ENCODE data around the gene UPK1A.
A peak's percentile ranks its signal among the peaks of the same experiment; 100 is the strongest.
"Not testable (repeated sequence)": the region's sequence is repeated elsewhere in the genome, so short reads cannot be mapped to it uniquely, and the experiment has no call there.

Gene UPK1A

DNA sequence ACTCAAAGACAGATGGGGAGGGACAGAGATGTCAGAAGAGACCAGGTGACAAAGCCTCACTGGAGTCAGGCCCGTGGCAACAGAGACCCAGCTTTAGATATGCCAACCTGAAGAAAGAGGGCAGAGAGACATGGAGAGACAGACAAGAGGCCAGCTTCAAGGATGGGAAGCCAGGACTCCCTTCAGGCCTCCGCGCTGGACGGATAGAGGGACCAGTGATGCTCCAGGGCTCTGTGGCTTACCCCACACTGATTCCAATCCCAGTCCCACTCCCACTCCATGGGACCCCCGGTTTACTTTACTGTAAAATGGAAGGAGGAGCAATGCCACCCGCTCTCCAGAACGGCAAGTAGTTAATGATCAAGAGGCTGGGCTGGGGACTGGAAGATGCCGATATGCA lies 26.5 kb upstream of the UPK1A start:
- H3K4me1 Mint-ChIP-seq, result peaks cover 31% of the 10 kb centered on the region
- CTCF ChIA-PET, result no interaction called here
- no peak for DNase-seq

DNA sequence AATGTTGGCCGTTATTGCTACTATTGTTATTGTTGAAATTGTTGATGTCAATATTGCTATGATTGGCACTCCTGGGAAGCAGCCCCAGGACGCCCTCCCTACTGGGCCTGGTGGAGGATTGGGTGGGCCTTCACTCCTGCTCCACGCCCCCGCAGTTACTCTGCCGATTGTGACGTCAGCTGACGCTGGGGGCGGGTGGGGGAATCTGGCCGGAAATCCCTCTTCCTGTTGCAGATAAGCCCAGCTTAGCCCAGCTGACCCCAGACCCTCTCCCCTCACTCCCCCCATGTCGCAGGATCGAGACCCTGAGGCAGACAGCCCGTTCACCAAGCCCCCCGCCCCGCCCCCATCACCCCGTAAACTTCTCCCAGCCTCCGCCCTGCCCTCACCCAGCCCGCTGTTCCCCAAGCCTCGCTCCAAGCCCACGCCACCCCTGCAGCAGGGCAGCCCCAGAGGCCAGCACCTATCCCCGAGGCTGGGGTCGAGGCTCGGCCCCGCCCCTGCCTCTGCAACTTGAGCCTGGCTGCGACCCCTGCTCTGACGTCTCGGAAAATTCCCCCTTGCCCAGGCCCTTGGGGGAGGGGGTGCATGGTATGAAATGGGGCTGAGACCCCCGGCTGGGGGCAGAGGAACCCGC lies 24.7 kb upstream of the UPK1A start, which contains the start of gene ETV2:
TSS of gene ETV2 (plus strand) at position 231 of the 637 bp plus-strand sequence. CDS start 716 bp downstream, outside the sequence.
- CTCF ChIA-PET, result no interaction called here
- no peaks in the 10 kb centered on the region for H3K9me3 Mint-ChIP-seq
- H3K4me3 Mint-ChIP-seq, result peak within 1 kb of the TSS; percentile 71
- peak; percentile 73 for DNase-seq
- H3K27ac Mint-ChIP-seq, result peak within 1 kb of the TSS; percentile 19
- H3K27me3 Mint-ChIP-seq, result no peaks in the 10 kb centered on the region
- peaks cover 7% of the 10 kb centered on the region for H3K36me3 Mint-ChIP-seq
- peaks cover 45% of the 10 kb centered on the region for H3K4me1 Mint-ChIP-seq

More for the DNA sequence above, 26.5 kb upstream of the UPK1A start:
- Mint-ChIP-seq H3K27me3 (no peaks in the 10 kb centered on the region), H3K27ac (no peak overlapping the region), H3K9me3 (no peaks in the 10 kb centered on the region), H3K36me3 (peaks cover 17% of the 10 kb centered on the region), H3K4me3 (no peak overlapping the region)

DNA sequence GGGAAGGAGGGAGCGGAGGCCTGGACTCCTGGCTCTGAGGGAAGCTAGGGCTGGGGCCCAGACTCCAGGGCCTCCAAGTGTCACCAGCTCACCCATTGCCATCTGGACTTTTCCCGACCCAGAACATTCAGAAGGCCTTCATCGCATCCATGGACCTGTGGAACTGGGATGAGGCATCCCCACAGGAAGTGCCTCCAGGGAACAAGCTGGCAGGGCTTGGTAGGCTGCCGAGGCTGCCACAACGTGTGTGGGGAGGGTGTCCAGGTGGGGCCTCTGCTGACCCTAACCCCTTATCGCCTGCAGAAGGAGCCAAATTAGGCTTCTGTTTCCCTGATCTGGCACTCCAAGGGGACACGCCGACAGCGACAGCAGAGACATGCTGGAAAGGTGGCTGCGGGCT lies 24.0 kb upstream of the UPK1A start:
- CTCF ChIA-PET, result no interaction called here
- Mint-ChIP-seq H3K9me3 (no peaks in the 10 kb centered on the region), H3K36me3 (peaks cover 2% of the 10 kb centered on the region), H3K4me3 (peak overlapping the region; percentile 71), H3K4me1 (peaks cover 47% of the 10 kb centered on the region), H3K27ac (peak overlapping the region; percentile 19), H3K27me3 (no peaks in the 10 kb centered on the region)
- DNase-seq, result no peak

DNA sequence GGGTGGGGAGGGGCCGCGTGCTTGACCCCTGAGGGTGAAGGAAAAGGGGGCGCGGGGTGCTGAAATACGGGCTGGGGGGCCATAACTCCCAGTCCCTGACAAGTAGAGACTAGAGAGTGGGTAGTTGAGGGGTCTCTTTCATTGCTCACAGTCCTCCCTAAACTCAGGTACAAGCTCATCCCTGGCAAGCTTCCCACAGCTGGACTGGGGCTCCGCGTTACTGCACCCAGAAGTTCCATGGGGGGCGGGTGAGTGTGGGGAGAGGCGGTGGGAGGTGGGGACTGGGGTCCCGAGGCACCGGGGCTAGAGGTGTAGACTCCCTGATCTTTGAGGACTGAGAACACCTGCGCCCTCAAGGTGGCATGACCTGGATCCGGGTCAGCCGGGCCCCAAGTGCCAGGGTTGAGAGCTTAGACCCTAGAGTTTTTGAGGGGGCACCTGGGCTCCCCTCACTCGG lies 23.5 kb upstream of the UPK1A start:
- Mint-ChIP-seq H3K4me1 (peaks cover 47% of the 10 kb centered on the region), H3K27me3 (no peaks in the 10 kb centered on the region), H3K9me3 (no peaks in the 10 kb centered on the region), H3K4me3 (peak overlapping the region; percentile 71), H3K36me3 (peaks cover under 1% of the 10 kb centered on the region), H3K27ac (peak overlapping the region; percentile 67)
- DNase-seq, result no peak
- CTCF ChIA-PET, result interaction anchor here (1.4 kb wide), 1 partner anchor 69 kb away, joined by 4 read pairs; no protein-coding TSS in a partner anchor

DNA sequence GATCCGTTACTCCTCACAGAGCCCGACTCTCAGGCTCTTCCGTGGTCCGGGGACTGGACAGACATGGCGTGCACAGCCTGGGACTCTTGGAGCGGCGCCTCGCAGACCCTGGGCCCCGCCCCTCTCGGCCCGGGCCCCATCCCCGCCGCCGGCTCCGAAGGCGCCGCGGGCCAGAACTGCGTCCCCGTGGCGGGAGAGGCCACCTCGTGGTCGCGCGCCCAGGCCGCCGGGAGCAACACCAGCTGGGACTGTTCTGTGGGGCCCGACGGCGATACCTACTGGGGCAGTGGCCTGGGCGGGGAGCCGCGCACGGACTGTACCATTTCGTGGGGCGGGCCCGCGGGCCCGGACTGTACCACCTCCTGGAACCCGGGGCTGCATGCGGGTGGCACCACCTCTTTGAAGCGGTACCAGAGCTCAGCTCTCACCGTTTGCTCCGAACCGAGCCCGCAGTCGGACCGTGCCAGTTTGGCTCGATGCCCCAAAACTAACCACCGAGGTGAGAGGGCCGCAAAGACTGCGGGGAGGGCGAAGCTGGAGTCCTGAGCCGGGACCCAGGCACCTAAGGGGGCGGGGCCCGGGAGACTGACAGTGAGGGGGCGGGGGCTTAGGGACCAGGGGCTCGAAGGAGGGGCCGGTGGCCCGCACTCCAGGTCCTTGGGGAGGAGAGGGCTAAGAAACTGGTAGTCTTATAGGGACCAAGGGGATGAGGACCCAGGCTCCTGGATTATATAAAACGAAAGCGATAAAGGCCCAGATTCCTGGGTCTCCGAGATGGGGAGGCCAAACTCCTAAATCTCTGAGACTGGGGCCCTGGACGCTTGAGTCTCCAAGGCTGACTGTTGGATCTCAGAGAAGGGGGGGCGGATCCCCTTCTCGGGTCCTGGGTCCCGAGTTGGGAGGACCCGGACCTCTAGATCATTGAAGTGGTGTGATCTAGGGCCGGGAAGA lies 22.8 kb upstream of the UPK1A start:
- Mint-ChIP-seq H3K36me3 (peaks cover 1% of the 10 kb centered on the region), H3K27ac (peak overlapping the region; percentile 93), H3K9me3 (no peaks in the 10 kb centered on the region), H3K27me3 (no peaks in the 10 kb centered on the region), H3K4me1 (peaks cover 52% of the 10 kb centered on the region), H3K4me3 (peak overlapping the region; percentile 71)
- DNase-seq, result peak; percentile 89
- CTCF ChIA-PET, result interaction anchor here (0.7 to 1.4 kb wide), 3 partner anchors 51 to 95 kb away, joined by 3 to 4 read pairs (median 3); no protein-coding TSS in a partner anchor

DNA sequence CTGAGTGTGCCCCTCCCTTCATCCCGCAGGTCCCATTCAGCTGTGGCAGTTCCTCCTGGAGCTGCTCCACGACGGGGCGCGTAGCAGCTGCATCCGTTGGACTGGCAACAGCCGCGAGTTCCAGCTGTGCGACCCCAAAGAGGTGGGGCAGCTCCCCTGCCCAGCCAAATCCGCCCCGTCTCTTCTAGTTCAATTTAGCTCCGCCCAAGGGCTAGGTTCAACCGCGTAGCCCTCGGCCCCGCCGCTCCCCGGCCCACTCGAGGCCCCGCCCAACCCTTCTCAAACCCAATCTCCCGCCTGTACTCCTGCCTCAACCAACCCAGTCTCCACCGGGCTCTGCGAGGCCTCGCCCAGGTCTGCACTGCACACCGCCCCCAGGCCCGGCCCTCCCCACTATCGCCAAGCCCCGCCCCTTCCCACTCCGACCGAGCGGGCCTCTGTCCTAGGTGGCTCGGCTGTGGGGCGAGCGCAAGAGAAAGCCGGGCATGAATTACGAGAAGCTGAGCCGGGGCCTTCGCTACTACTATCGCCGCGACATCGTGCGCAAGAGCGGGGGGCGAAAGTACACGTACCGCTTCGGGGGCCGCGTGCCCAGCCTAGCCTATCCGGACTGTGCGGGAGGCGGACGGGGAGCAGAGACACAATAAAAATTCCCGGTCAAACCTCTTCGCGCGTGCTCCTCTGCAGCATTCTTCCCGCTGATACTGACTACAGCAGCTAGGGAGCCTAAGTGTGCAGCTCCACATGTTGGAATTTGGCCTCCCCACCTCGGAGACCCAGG lies 21.9 kb upstream of the UPK1A start:
- CTCF ChIA-PET, result interaction anchor here (0.7 to 1.4 kb wide), 3 partner anchors 50 to 96 kb away, joined by 3 to 4 read pairs (median 3); no protein-coding TSS in a partner anchor
- H3K4me3 Mint-ChIP-seq, result peak overlapping the region; percentile 71

DNA sequence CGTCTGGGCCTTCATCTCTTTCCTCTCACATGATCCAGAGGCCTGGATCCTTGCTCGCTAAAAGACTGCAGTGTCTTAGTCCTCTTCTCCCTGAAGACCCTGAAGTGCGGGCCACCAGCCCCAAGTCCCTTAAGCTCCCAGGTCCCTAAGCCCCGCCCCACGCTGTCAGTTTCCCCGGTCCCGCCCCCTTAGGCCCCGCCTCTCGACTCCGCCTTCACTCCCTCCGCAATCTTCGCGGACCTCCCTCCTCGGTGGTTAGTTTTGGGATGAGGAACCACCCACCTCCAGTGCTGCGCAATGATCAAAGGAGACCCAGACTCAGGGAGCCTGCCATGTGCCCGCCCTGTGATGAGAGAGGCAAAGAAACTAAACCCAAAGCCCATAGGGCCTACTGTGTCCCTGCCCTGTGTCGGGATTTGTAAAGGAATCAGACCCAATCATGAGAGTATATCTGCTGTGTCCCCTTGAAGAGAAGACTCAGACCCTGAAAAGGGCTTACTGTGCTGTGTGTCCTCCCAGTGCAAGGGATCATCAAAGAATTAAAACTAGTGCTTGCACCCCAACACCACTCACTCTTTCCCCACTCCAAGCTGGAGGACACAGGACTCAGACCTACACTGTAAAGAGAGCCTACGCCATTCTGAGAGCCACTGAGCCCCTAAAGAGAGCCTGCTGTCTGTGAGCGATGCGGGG lies 21.2 kb upstream of the UPK1A start:
- Mint-ChIP-seq H3K4me1 (peaks cover 64% of the 10 kb centered on the region), H3K27me3 (no peaks in the 10 kb centered on the region), H3K4me3 (peak overlapping the region; percentile 71), H3K27ac (peak overlapping the region; percentile 93), H3K36me3 (peaks cover 3% of the 10 kb centered on the region), H3K9me3 (no peaks in the 10 kb centered on the region)
- peak; percentile 88 for DNase-seq
- CTCF ChIA-PET, result no interaction called here

More for the DNA sequence above, 21.9 kb upstream of the UPK1A start:
- peak; percentile 98 for DNase-seq
- peak overlapping the region; percentile 93 for H3K27ac Mint-ChIP-seq
- H3K36me3 Mint-ChIP-seq, result peaks cover 3% of the 10 kb centered on the region
- H3K9me3 Mint-ChIP-seq, result no peaks in the 10 kb centered on the region
- H3K4me1 Mint-ChIP-seq, result peaks cover 59% of the 10 kb centered on the region
- no peaks in the 10 kb centered on the region for H3K27me3 Mint-ChIP-seq

DNA sequence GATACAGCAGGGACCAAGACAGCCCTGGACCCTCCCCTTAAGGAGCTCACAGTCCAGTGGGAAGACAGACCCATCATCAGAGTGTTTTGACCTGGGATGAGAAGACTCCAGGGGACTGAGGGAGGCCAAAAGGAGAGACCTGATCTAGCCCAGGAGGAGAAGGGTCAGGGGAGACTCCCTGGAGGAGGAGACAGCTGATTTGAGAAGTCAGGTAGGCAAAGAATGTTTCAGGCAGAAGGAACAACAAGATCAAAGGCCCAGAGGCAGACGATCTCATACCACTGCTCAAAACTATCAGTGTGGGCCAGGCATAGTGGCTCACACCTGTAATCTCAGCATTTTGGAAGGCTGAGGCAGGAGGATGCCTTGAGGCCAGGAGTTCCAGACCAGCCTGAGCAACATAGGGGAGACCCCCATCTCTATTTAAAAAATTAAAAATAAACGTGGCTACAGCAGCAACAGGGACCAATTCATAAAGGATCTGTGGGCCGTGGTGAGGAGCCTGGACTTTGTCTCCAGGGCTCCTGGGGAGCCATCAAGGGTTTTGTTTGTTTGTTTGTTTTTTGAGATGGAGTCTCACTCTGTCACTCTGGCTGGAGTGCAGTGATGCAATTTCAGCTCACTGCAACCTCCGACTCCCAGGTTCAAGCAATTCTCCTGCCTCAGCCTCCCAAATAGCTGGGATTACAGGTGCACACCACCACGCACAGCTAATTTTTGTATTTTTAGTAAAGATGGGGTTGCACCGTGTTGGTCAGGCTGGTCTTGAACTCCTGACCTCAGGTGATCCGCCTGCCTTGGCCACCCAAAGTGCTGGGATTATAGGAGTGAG lies 20.4 kb upstream of the UPK1A start:
- no peak overlapping the region for H3K27ac Mint-ChIP-seq
- H3K9me3 Mint-ChIP-seq, result no peaks in the 10 kb centered on the region
- CTCF ChIA-PET, result no interaction called here
- H3K4me3 Mint-ChIP-seq, result no peak overlapping the region
- peaks cover 72% of the 10 kb centered on the region for H3K4me1 Mint-ChIP-seq
- H3K36me3 Mint-ChIP-seq, result peaks cover 3% of the 10 kb centered on the region
- H3K27me3 Mint-ChIP-seq, result no peaks in the 10 kb centered on the region
- no peak for DNase-seq

DNA sequence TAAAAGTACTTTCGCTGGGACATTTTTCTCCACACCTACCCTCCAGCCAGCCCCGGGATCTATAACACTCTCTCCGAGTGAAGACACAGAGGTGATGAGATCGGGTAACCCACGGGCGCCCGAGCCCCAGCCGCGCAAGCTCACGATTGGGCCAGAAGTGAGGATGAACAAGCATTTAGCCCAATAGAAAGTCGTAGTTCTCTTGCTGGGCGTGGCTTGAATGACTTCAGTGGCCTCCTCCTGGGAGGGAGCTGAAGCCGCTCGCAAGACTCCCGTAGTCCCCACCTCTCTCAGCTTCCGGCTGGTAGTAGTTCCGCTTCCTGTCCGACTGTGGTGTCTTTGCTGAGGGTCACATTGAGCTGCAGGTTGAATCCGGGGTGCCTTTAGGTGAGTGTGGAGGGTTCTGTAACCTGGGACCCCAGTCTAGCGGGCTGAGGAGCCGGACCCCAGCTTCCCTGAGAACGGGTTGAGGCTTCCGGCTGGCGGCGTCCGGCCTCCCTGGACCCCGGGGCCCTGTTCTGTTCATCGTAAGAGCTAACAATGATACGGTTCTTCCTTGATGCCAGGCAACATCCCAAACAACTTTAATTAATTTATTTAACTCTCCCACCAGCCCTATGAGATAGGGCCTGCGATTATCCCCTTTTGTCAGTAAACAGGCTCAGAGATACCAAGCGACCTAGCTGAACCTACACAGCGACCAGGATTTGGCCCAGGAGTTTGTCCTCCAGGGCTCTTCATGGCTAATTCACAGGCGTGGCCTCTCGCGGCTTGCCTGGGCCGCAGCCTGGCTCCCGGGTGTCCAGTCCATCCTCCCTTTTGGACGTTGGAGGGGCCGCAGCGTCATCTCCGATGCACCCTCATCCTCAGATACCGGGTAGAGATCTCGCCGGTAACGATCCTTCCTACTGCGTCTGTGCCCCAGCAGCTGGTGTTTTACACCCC lies 18.0 kb upstream of the UPK1A start, which contains the start of gene COX6B1:
TSS of gene COX6B1 (plus strand) at position 307 of the 945 bp plus-strand sequence. CDS start 2,921 bp downstream, outside the sequence.
- peak; percentile 96 for DNase-seq
- Mint-ChIP-seq H3K4me1 (peaks cover 56% of the 10 kb centered on the region), H3K9me3 (no peaks in the 10 kb centered on the region), H3K4me3 (peak within 1 kb of the TSS; percentile 85), H3K27ac (peak within 1 kb of the TSS; percentile 88), H3K36me3 (peaks cover 14% of the 10 kb centered on the region), H3K27me3 (no peaks in the 10 kb centered on the region)
- CTCF ChIA-PET, result interaction anchor here (0.8 to 1.4 kb wide), 3 partner anchors 26 to 131 kb away, joined by 4 to 5 read pairs (median 4); no protein-coding TSS in a partner anchor

DNA sequence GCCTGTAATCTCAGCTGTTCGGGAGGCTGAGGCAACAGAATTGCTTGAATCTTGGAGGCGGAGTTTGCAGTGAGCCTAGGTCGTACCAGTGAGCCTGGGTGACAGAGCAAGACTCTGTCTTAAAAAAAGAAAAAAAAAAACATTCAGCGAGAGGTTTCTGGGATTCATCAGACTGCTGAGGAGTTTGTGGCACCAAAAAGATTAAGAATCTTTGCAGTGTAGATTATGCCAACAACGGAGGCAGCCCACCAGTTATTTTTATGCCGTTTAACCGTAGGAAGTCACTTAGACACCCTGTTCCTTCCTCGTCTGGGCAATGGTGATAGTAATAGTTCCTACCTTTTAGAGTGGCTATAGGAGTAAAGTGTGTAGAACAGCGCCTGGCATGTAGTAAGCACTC lies 15.7 kb upstream of the UPK1A start:
- DNase-seq, result no peak
- H3K27me3 Mint-ChIP-seq, result no peaks in the 10 kb centered on the region
- peak overlapping the region; percentile 15 for H3K4me3 Mint-ChIP-seq
- H3K9me3 Mint-ChIP-seq, result no peaks in the 10 kb centered on the region
- CTCF ChIA-PET, result no interaction called here
- H3K36me3 Mint-ChIP-seq, result peaks cover 26% of the 10 kb centered on the region
- H3K27ac Mint-ChIP-seq, result peak overlapping the region; percentile 5
- peaks cover 38% of the 10 kb centered on the region for H3K4me1 Mint-ChIP-seq

DNA sequence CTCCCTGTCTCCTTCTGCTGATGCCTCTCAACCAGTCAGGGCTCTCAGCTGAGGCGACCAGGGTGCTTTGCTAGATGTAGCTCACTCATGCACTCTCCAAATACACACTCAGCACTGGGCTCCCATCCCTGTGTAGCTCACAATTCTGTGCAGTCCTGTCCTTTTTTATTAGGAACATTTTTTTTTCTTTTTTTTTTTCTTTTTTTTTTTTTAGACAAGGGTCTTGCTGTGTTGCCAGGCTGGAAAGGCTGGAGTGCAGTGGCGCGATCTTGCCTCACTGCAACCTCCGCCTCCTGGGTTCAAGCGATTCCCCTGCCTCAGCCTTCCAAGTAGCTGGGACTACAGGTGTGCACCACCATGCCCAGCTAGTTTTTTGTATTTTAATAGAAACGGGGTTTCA lies 11.5 kb upstream of the UPK1A start:
- Mint-ChIP-seq H3K4me1 (peaks cover 14% of the 10 kb centered on the region), H3K36me3 (peaks cover 51% of the 10 kb centered on the region)
- H3K27ac Mint-ChIP-seq, result not testable (repeated sequence)

DNA sequence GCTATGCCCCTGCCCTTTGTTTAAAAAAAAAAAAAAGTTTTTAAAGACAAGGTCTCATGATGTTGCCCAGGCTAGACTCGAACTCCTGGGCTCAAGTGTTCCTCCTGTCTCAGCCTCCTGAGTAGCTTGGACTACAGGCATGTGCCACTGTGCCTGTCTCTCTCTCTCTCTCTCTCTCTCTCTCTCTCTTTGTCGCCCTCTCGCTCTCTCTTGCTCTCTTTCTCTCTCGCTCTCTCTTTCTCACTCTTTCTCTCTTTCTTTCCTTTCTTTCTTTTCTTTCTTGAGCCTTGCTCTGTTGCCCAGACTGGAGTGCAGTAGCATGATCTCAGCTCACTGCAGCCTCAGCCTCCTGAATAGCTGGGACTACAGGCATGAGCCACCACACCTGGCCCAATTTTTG lies 10.7 kb upstream of the UPK1A start:
- DNase-seq, result no peak
- Mint-ChIP-seq H3K27ac (no peak overlapping the region), H3K27me3 (no peaks in the 10 kb centered on the region), H3K9me3 (no peaks in the 10 kb centered on the region), H3K4me1 (peaks cover 7% of the 10 kb centered on the region), H3K4me3 (no peak overlapping the region), H3K36me3 (peaks cover 53% of the 10 kb centered on the region)
- CTCF ChIA-PET, result no interaction called here

More for the DNA sequence above, 11.5 kb upstream of the UPK1A start:
- H3K9me3 Mint-ChIP-seq, CTCF ChIA-PET, H3K27me3 Mint-ChIP-seq, DNase-seq, H3K4me3 Mint-ChIP-seq: not testable (repeated sequence)

Data from activated naive CD4-positive, alpha-beta T cell treated with anti-CD3 and anti-CD28 coated beads, Interleukin-2, amount 10 ng/mL, durations not matched to agents 7 days and 5 days (primary cell).